Measurements from ENCODE around the gene DTX3. TPM values are rescaled to one million over a fixed set of nuclear protein-coding genes. Genes with fewer than 3 reads are reported as not detected.

Gene DTX3
- polyA plus RNA-seq, 1 donor from 2014 or later: 141 TPM

GRCh38 chr12:57600395-57600794 lies 4.2 kb upstream of the DTX3 start:
- H3K36me3 ChIP-seq (ENCODE audit: insufficient read depth, low read length): no peaks in the 10 kb centered on the region
- no peaks in the 10 kb centered on the region for H3F3A ChIP-seq (ENCODE audit: insufficient read depth, low read length, poor library complexity, severe bottlenecking)
- no peak overlapping the region for H3K4me2 ChIP-seq (ENCODE audit: low read length)
- H3K9me3 ChIP-seq (ENCODE audit: low read length): no peaks in the 10 kb centered on the region
- no peak overlapping the region for H3K27ac ChIP-seq (ENCODE audit: low read length)
- H3K9me2 ChIP-seq (ENCODE audit: insufficient read depth, low read length): no peaks in the 10 kb centered on the region
- TF ChIP-seq POLR2AphosphoS5 (IDR thresholded peaks at IDR 0.05): no peak
- TF ChIP-seq, protein P1, sequence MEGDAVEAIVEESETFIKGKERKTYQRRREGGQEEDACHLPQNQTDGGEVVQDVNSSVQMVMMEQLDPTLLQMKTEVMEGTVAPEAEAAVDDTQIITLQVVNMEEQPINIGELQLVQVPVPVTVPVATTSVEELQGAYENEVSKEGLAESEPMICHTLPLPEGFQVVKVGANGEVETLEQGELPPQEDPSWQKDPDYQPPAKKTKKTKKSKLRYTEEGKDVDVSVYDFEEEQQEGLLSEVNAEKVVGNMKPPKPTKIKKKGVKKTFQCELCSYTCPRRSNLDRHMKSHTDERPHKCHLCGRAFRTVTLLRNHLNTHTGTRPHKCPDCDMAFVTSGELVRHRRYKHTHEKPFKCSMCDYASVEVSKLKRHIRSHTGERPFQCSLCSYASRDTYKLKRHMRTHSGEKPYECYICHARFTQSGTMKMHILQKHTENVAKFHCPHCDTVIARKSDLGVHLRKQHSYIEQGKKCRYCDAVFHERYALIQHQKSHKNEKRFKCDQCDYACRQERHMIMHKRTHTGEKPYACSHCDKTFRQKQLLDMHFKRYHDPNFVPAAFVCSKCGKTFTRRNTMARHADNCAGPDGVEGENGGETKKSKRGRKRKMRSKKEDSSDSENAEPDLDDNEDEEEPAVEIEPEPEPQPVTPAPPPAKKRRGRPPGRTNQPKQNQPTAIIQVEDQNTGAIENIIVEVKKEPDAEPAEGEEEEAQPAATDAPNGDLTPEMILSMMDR (IDR thresholded peaks at IDR 0.05; ENCODE audit: poor library complexity, severe bottlenecking): no peak
- H3K9ac ChIP-seq (ENCODE audit: low read length): no peak overlapping the region
- no peaks in the 10 kb centered on the region for H4K20me1 ChIP-seq (ENCODE audit: insufficient read depth)
- H3K4me3 ChIP-seq (ENCODE audit: low read length): no peak overlapping the region
- H2AFZ ChIP-seq (ENCODE audit: low read depth, low read length): no peak overlapping the region
- H3K79me2 ChIP-seq (replicated peaks; ENCODE audit: insufficient read depth, low read length): peaks cover 9% of the 10 kb centered on the region
- no peaks in the 10 kb centered on the region for H3K27me3 ChIP-seq (ENCODE audit: insufficient read depth, low read depth, low read length)

DNA sequence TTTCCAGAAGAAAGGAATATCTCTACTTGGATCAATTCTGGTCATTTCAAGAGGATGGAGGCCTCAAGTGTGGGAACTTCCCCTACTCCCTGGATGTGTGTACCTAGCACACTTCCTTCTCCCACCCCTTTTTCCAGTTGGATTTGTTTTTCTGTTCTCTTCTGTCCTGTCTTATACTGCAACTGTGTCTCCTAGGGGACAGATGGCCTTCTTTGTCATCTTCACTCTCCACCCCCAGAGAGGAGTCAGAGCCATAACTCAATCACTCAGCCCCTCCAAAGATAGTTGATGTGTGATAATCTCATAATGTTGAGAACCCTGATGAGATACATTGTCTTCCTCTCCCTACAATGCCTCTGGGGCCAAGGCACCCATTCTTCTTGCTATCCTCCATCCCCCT lies 2.1 kb upstream of the DTX3 start:
- Histone ChIP-seq H2AFZ (ENCODE audit: low read depth, low read length) (no peak overlapping the region), H3K9me3 (ENCODE audit: low read length) (no peaks in the 10 kb centered on the region), H3K27ac (ENCODE audit: low read length) (no peak overlapping the region), H3K36me3 (ENCODE audit: insufficient read depth, low read length) (no peaks in the 10 kb centered on the region), H3K9me2 (ENCODE audit: insufficient read depth, low read length) (no peaks in the 10 kb centered on the region), H3K4me3 (ENCODE audit: low read length) (no peak overlapping the region), H3K4me2 (ENCODE audit: low read length) (no peak overlapping the region), H3K79me2 (replicated peaks; ENCODE audit: insufficient read depth, low read length) (peaks cover 19% of the 10 kb centered on the region), H3F3A (ENCODE audit: insufficient read depth, low read length, poor library complexity, severe bottlenecking) (no peaks in the 10 kb centered on the region), H3K27me3 (ENCODE audit: insufficient read depth, low read depth, low read length) (no peaks in the 10 kb centered on the region), H4K20me1 (ENCODE audit: insufficient read depth) (no peaks in the 10 kb centered on the region), H3K9ac (ENCODE audit: low read length) (no peak overlapping the region)
- TF ChIP-seq POLR2AphosphoS5 (IDR thresholded peaks at IDR 0.05) (no peak), MXI1 (conservative IDR thresholded peaks at IDR 0.05; ENCODE audit: poor library complexity, severe bottlenecking) (no peak), EZH2 (IDR thresholded peaks at IDR 0.05; ENCODE audit: borderline replicate concordance, insufficient read depth, low read length, poor library complexity, severe bottlenecking) (no peak), RAD21 (conservative IDR thresholded peaks at IDR 0.05) (no peak), SMC3 (conservative IDR thresholded peaks at IDR 0.05; ENCODE audit: poor library complexity) (no peak), REST (IDR thresholded peaks at IDR 0.05; ENCODE audit: borderline replicate concordance) (no peak), EP300 (conservative IDR thresholded peaks at IDR 0.05; ENCODE audit: poor library complexity, severe bottlenecking) (no peak), TAF1 (IDR thresholded peaks at IDR 0.05; ENCODE audit: low read depth) (no peak)
- TF ChIP-seq, protein P1 (IDR thresholded peaks at IDR 0.05; ENCODE audit: poor library complexity, severe bottlenecking): no peak
